ENCODE results near the gene PAPOLG.
"Not testable (repeated sequence)": the region's sequence is repeated elsewhere in the genome, so short reads cannot be mapped to it uniquely, and the experiment has no call there.

PAPOLG gene

GRCh38 chr2:60822987-60823386 is 66.9 kb downstream of the PAPOLG start:
- no peak for DNase-seq (ENCODE audit: low spot score)

GRCh38 chr2:60823694-60824305 is 67.7 kb downstream of the PAPOLG start:
- DNase-seq (ENCODE audit: low spot score): no peak

- DNase-seq (ENCODE audit: low spot score): no peak
Observed at GRCh38 chr2:60825666-60826065, 69.6 kb downstream of the PAPOLG start.

- DNase-seq (ENCODE audit: low spot score): no peak
Observed at GRCh38 chr2:60826111-60826510, 70.0 kb downstream of the PAPOLG start.

GRCh38 chr2:60826860-60827259 is 70.8 kb downstream of the PAPOLG start:
- DNase-seq (ENCODE audit: low spot score): not testable (repeated sequence)

- DNase-seq (ENCODE audit: low spot score): no peak
Observed at GRCh38 chr2:60827369-60827768, 71.3 kb downstream of the PAPOLG start.

GRCh38 chr2:60830991-60831390 is 74.9 kb downstream of the PAPOLG start:
- DNase-seq (ENCODE audit: low spot score): no peak

GRCh38 chr2:60831921-60832320 is 75.9 kb downstream of the PAPOLG start:
- no peak for DNase-seq (ENCODE audit: low spot score)

GRCh38 chr2:60832621-60833020 is 76.6 kb downstream of the PAPOLG start:
- no peak for DNase-seq (ENCODE audit: low spot score)

- DNase-seq (ENCODE audit: low spot score): no peak
Observed at GRCh38 chr2:60834270-60834717, 78.2 kb downstream of the PAPOLG start.

- DNase-seq (ENCODE audit: low spot score): no peak
Observed at GRCh38 chr2:60836491-60836890, 80.4 kb downstream of the PAPOLG start.

GRCh38 chr2:60837123-60837522 is 81.1 kb downstream of the PAPOLG start:
- DNase-seq (ENCODE audit: low spot score): no peak

- DNase-seq (ENCODE audit: low spot score): no peak
Observed at GRCh38 chr2:60838481-60838880, 82.4 kb downstream of the PAPOLG start.

GRCh38 chr2:60839126-60839813 is 83.2 kb downstream of the PAPOLG start:
- DNase-seq (ENCODE audit: low spot score): no peak

- no peak for DNase-seq (ENCODE audit: low spot score)
Observed at GRCh38 chr2:60840880-60841279, 84.8 kb downstream of the PAPOLG start.

- DNase-seq (ENCODE audit: low spot score): no peak
Observed at GRCh38 chr2:60843006-60843405, 86.9 kb downstream of the PAPOLG start.

GRCh38 chr2:60844105-60844504 is 88.0 kb downstream of the PAPOLG start:
- no peak for DNase-seq (ENCODE audit: low spot score)

GRCh38 chr2:60847854-60848253 is 91.8 kb downstream of the PAPOLG start:
- DNase-seq (ENCODE audit: low spot score): no peak
